ENCODE data around the gene GTF2F2.

The GTF2F2 gene

DNA sequence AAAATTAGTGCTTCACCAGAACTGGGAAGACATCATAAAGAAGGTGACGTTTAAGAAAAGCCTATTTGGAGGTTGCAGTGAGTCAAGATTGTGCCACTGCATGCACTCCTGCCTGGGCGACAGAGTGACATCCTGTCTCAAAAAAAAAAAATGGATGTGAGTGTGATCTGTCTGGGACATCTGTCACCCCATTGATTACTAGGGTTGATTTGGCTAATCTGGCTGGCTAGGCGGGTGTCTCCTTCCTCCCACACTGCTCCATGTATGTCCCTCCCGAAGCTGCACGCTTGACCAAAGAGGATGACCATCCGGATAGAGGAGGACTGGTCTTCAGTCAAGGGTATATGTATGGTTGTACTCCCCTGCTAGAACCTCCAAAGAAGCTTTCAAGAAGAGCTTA lies 2.6 kb downstream of the GTF2F2 start:
- DNase-seq (ENCODE audit: low read depth in 2 of 2): no peak

DNA sequence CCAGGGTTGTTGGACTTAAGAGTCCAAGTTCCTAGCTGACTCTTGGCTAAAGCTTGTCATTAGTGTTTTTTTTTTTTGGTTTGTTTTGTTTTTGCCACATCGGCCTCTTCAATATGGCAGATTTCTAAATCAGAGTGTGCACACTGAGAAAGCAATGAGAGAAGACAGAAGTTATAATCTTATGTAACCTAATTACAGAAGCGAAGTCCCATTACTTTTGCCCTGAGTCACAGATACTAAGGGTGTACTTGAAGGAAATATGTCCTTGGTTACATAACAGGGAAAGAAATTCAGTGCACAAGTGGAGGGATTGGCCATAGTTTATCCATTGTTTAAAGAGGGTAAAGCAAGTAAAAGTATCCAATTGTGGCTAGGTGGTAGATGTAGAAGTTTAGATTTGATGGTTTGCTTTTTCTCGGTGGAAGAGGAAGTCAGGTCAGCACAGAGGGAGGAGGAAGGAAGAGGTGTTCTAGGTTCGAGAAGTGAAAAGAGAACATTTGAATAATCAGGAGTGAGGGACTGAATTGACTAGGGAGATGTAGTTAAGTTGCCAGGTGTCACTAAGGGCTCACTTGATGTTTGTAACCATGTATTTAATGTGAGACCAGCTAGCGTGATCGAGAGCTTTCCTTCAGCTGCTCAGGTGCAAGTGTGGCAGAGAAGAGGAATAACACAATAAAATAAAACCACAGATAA lies 12.2 kb downstream of the GTF2F2 start:
- no peak for DNase-seq (ENCODE audit: low read depth in 2 of 2)

DNA sequence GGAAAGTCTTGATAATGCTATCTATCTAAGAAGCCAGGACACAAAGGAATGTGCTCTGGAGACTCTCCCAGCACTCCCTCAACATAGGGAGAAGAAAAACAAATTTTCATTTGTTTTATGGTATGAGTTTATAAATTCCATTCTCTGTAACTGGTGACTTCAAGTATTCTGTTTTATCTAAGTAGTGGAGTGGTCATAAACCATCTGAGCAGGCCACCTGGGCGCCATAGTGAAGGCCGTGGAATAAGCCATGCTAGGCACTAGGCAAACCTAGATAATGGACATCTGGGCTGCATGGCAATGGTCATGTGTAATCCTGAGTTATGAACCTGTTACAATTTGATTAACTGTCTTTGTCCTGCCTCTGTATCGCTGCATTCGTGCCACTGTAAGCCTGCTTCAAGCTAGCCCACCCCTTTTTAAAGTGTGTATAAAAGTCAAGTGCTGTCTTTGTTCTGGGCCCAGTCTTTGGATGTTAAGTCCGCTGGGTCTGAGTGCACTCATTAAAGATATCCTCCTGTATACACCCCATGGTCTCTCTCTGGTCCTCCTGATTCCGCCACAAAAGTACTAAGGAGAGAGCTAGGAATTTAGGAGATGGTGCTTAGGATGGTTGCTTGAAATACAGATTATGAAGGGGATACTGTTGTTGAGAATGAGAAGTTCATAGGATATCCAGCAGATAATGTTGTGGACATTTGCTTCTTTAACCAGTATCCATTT lies 13.2 kb downstream of the GTF2F2 start:
- no peak for DNase-seq (ENCODE audit: low read depth in 2 of 2)

DNA sequence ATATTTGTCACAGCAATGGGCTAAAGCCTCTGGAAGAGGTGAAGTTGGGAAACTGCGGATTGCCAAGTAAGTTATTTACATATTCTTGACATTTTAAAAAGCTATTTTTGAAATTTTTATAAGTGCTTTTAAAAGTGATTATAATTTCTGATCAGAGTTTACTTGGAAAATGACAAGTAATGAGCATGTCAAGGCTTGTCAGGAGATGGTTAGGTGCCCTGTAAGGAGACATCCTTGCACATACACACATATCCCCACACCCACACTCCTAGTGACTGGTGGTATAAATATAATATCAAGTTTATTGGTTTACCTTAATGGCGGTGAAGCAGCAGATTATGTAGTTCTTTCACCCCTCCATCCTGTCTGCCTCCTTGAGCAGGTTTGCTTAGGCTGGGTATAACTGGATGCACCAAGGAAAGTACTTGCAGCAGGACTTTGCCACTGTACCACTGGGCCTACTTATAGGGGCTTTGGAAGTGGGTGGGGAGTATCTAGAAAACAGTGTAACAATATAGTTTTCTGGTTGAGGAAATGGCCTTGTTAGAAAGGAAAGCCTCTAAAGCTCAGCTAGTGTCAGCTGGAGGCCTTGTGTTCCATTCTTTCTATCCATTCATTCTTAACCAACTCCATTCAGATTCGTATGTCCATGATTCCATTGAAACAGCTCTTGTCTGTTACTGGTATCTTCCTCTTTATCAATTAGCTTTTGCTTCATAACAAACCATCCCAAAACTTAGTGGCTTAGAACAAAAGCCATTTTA lies 16.6 kb downstream of the GTF2F2 start:
- no peak for DNase-seq (ENCODE audit: low read depth in 2 of 2)

DNA sequence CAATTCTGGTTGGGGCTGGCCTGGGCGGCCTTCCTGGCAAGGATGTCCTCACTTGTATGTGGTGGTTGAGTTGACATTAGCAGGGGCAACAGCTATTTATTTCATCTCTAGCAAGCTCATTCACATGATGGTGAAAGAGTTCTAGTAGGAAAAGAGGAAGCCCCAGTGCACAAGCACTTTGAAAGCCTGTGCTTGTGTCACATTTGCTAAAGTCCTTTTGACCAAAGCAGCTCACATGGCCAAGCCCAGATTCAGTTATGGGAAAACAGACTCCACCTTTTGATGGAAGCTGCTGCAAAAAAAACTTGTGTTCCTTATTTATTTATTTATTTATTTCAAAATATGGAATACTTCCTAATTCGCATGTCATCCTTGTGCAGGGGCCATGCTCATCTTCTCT lies 17.2 kb downstream of the GTF2F2 start:
- DNase-seq (ENCODE audit: low read depth in 2 of 2): no peak

DNA sequence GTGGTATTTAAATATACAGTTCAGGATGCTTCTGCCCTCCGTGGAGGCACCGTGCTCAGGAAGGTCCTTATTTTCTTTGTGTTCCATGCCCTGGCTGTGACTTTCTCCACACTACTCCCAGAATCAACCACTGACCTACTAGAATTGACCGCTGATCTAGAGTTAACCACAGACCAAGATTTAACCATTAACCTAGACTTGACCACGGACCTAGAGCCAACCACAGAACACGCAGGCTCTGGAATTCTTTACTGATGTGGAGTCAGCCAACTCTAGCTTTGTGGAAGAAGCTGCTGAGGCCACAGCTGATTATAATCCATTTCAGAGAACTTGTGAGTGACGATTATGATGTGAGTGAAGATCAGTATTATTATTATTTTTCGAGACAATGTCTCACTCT lies 18.0 kb downstream of the GTF2F2 start:
- no peak for DNase-seq (ENCODE audit: low read depth in 2 of 2)

DNA sequence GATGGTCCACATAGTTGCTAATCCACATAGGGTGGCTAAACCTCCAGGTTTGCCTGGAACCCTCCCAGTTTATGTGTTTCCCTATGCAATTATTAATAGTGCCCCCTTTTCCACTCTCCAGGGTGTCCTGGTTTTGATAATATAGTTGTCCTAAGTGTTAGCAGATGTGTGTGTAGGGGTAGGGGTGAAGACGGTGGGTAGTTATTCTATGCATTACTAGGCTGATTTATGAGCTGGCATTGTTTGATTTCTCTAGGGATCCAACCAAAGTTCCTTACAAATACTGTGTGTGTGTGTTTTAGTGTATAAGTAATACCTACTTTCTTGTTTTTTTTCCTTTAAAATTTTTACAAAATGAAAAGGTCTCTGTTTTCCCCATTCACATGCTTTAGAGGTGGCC lies 21.1 kb downstream of the GTF2F2 start:
- no peak for DNase-seq (ENCODE audit: low read depth in 2 of 2)

DNA sequence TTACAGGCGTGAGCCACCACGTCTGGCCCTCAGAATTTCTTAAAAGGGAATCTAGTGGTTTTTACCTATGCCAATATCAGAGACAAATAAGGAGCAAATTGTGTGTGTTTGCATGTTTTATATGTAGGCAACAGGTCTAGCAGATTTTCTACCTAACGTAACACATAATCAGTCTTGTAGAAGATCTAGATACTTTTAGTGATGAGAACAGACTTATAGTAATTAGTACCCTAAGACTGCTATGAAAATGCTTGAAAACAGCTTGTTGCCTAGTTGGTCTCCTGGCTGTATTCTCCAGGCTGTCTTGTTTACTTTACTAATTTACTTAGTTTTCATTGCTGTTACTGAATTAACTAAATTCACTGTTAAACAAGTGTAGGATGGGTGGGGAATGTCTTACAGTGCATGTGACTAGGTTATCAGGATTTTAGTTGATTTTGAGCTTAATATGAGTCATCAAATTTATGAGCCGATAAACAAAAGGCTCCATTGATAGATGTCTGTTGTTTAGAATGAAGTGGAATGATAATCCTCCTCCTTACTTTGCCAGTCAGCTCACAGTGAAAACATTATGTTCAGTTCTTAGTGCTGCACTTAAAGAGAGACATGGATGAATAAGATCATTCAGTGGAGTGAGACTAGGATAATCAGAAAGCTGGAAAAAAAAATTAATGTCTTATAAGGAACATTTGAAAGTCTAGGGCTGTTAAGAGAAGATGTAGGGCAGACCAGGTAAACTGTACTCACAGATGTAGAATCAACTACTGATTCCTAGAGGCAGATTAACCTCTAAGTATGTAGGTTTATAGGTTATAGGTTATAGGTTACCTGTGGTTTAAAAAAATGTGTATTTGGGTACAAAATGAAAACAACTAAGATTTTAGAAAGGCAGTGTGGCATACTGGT lies 22.4 kb downstream of the GTF2F2 start:
- DNase-seq (ENCODE audit: low read depth in 2 of 2): no peak

DNA sequence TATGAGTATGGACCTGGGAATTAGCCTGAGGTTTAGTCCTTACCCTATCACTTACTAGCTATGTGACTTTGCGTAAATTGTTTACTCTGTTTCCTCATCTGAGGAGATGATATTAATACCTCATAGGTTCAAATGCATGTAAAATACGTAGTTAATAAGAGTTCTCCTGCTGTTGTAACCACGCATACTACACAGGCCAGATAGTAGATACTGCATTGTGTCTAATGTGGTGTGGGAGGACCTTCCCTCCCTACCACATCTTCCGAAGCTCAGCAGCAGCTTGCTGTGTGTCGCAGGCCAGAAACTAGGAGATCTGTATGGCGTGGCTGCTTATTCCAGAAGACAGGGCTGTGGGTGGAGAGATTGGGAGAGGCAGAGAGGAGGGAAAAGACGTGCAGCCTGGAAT lies 23.0 kb downstream of the GTF2F2 start:
- DNase-seq (ENCODE audit: low read depth in 2 of 2): no peak

DNA sequence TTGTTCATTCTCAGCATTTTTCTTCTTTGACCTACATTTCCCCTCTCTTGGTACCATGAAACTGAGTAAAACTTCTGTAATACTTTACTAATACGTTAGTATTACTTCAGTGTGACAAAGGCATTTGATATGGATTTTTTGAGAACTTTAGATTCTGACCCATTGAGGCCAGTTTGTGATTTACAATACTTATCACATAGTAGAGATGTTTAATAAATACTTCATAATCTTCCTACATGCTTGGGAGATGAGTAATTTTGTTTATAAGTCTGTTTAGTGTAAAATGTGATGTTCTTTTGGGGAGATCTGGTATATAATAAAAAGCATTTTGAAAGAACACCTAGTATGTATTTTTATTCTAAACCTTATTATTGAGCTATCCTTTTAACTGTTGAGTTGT lies 29.7 kb downstream of the GTF2F2 start:
- DNase-seq (ENCODE audit: low read depth in 2 of 2): no peak

DNA sequence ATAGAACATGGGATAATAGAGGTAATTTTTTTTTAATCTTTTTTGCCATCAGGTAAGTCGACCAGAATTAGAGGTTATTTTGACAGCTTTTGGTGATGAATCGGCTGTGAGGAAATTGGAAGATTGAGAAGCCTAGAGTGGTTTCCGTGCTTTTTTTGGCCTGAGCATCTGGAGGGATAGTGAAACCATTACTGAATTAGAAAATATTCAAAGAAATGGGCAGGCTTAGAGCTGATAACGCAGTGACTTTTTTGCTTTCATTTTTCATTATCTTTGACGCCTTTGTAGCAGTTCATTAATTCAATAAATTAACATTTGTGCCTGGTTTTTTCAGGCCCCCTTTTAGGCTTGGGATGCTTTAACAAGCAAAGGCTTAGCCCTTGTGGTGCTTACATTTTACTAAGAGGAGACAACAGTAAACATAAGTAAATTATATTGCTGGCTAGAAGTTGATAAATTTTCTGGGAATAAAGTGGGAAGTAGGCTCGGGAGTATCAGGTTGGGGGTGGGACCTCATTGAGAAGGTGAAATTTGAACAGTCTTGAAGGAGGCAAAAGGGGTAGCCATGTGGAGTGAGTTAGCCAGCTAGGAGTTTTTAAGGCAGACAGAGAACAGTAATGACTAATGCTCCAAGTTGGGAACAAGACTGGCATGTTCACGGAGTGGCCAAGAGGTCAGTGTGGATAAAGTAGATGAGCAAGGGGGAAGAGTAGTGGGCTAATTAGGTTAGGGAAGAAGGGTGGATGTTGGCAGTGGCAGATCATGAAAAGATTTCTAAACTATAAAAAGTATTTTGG lies 36.5 kb downstream of the GTF2F2 start:
- DNase-seq (ENCODE audit: low read depth in 2 of 2): no peak

DNA sequence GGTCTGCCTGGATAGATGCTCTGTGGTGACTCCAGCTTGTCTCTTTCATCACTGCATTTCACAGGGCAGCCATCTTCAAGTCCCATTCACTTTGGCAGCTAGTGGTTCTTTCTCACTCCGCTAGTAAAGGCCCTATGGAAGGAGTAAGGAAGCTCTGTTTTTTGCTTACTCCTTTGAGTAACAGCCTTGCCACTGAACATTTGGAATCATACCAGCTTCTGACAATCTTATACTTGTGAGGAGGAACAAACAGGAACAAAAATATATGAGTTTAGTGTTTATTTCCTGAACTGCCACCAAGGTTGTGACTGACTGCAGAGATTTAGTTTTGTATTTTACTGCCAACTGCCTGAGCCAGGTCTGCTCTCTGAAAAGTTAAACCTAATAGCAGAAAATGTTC lies 41.9 kb downstream of the GTF2F2 start:
- no peak for DNase-seq (ENCODE audit: low read depth in 2 of 2)

DNA sequence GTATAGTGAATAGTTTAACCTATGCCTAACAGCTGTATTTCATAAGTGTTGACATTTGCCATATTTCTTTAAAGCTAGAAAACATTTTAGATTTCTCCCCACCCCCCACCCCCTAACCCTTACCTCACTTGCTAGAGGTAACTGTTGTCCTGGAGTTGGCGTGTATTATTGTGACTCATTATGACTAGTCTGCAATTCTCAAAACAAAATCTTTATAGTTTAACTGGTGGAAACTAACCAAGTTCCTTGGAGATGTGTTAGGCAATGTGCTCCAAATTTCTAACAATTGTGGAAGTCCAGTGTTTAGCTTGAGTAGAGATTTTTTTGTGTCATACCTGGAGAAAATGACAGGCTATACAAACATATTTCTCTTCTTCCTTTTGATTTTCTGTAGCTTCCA lies 42.5 kb downstream of the GTF2F2 start:
- DNase-seq (ENCODE audit: low read depth in 2 of 2): no peak

DNA sequence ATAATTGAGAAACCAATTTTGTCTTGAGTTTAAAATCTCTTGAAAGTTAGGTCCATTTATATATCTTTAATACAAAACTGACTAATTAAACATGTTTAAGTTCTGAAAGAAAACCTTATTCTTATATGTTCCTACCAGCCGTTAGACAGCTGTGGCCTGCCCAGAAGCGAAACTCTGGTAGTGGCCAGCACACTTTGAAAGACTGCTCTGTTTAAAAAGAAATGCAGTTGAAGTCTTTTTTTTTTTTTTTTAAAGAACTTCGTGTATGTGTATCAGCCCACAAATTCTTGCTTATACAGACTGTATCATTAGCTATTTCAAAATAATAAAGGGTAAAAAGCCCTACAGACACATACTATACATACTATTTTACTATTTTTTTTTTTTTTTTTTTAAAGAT lies 46.5 kb downstream of the GTF2F2 start:
- no peak for DNase-seq (ENCODE audit: low read depth in 2 of 2)

DNA sequence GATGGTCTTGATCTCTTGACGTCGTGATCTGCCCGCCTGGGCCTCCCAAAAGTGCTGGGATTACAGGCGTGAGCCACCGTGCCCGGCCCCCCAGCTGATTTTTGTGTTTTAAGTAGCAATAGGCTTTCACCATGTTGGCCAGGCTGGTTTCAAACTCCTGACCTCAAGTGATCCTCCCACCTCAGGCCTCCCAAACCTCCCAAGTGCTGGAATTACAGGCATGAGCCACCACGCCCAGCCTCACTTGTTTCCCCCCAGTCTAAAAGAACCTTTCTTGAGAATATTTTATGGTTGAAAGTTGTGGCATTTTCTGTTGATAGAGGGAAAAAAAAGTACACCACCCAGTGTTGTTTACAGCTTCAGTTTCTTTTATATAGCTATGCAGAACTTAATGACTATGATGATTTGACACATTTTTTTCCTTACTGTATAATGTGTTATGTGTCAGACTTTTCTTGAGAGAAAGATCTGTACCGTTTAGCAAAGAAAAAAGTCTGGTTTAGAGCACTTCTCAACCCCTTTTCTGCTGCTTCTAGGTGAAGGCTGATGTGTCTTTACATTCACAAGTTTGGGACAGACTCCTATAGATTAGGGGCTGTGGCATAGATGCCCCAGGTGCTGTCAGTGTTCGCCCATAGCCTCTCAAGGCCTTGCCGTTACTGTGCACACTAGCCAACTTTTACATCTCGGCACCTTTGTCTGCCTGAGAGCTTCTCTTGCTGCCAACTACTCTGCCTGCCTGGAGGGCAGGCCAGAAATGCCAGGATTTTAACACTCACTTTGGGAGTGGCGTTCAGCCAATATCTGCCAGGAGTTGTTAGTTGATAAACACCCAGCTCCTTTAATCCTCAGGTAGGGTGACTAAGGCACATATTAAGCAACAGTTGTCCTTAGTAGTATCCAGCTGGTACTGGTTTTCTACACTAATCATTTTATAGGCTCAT lies 47.6 kb downstream of the GTF2F2 start:
- DNase-seq (ENCODE audit: low read depth in 2 of 2): no peak

DNA sequence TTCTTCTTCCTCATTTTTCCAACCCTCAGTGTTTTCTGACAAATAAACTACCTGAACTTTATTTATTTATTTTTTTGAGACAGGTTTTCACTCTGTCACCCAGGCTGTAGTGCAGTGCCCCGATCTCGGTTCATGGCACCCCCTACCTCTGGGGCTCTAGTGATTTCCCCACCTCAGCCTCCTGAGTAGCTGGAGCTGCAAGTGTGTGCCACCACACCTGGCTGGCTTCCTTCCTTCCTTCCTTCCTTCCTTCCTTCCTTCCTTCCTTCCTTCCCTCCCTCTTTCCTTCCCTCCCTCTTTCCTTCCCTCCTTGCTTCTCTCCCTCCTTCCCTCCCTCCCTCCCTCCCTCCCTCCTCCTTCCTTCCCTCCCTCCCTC lies 48.2 kb downstream of the GTF2F2 start:
- no peak for DNase-seq (ENCODE audit: low read depth in 2 of 2)

DNA sequence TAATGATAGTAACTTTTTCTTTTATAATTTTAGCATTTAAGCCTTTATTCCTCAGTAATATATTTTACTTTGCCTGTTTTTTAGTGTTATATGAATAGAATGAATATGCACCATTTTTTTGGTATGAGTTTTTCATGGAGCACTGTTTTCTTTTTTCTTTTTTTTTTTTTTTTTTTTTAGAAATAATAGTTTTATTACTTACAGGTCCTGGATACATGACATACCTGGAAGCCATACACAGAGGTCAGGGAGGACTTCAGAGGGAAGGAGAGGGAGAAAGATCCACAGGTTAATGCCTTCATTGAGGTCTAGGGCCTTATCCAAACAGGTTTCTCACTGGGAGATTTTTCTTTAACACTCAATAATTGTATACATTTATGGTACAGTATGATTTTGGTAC lies 54.2 kb downstream of the GTF2F2 start:
- DNase-seq (ENCODE audit: low read depth in 2 of 2): no peak

DNA sequence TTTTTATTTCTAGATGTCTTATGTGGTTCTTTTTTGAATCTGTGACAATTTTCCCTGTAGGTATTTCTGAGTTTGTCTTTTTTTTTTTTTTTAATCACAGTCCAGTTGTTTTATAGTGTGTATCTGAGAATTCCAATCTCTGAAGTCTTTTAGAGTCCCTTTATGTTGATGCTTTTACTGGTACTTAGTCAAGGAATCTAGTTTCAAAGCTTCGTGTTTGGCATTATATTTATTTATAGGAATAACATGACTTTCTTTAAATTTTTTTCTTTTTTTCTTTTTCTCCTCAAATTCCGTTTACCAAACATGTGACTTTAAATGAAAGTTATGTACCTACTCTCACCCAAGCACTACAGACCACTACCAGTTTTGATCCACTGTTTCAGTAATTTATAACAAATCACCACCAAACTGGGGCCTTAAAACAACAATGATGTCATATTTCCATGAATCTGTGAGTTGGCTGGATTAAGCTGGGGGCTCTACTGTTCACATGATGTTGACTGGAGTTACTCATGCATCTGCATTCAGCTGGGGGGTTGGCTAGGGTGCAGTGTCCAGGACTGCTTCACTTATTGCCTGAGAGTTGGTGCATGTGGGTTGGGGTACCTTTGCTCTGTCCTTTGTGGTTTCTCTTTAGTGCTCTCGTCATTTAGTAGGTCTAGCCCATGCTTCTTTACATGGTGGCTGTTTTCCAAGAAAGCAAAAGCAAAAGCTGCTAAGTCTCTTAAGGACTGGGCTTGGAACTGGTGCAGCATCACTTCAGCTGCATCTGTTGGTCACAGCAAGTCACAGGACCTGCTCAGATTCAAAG lies 58.2 kb downstream of the GTF2F2 start:
- DNase-seq (ENCODE audit: low read depth in 2 of 2): no peak

DNA sequence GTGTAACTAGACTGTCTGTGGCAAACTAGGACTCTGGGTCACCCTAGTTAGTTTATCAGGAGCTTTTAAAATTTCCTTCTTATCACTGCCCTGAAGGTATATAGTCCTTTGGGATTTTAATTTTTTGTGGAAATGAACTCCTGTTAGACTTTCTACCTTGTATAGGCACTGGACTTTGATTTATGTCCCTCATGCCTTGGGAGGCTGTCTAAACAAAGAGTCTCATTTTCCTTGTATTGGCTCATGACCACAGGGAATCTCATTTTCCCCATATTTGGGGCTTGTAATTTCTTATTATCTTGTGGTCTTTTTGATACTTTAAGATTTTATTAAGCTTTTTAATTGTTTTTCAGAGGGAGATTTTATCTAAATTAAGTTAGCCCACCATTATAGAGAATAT lies 59.1 kb downstream of the GTF2F2 start:
- no peak for DNase-seq (ENCODE audit: low read depth in 2 of 2)

Measured in stimulated activated CD4-positive, alpha-beta T cell treated with anti-CD3 and anti-CD28 coated beads, Interleukin-15, amount 100 ng/mL, for 48 hours (primary cell).